OCI-LY7 (cell line): ENCODE results near the gene CLEC4G. TPM values are rescaled to one million over a fixed set of nuclear protein-coding genes. Genes with fewer than 3 reads are reported as not detected.

Source experiments
- BruUV-seq: library from RNA; stranded (reverse); fragments of 400-500 nt; replicated peaks from 2 replicates; lab custom pipeline; 2021; lab: Mats Ljungman, UMichigan
- CTCF ChIA-PET: fragments of 300-600 bp; sonication (Branson Sonifier 250); formaldehyde crosslinking; loops from one replicate; lab custom pipeline; 2022; ENCODE audit warnings: antibody characterized with exemption; ENCODE audit not compliant: unreplicated experiment; lab: Charles Lee
- POLR2A ChIA-PET: fragments of 300-600 bp; sonication (Branson Sonifier 250); formaldehyde crosslinking; loops from one replicate; lab custom pipeline; 2022; ENCODE audit warnings: antibody characterized with exemption; lab: Charles Lee
- DNase-seq: peaks from one replicate; pipeline ENCODE4 v3.0.0-alpha.2; 2015; ENCODE audit warnings: low spot score
- H2AFZ ChIP-seq: fragments of 200-600 bp; sonication (generic), shearing (Covaris generic); 2 replicates; pipeline ENCODE4 v1.6.1; 2014; ENCODE audit warnings: mild to moderate bottlenecking, antibody characterized with exemption, low read length, moderate library complexity
- H3K27ac ChIP-seq: fragments of 200-600 bp; sonication (generic); 2 replicates; pipeline ENCODE4 v1.5.1; 2014; ENCODE audit warnings: mixed run types, low read depth, mild to moderate bottlenecking, moderate library complexity, low read length, inconsistent platforms; ENCODE audit not compliant: poor library complexity, severe bottlenecking
- H3K36me3 ChIP-seq: fragments of 200-600 bp; sonication (generic); 2 replicates; pipeline ENCODE4 v1.6.1; 2014; ENCODE audit warnings: mild to moderate bottlenecking, antibody characterized with exemption, low read length, moderate library complexity, mixed read lengths; ENCODE audit not compliant: insufficient read depth
- H3K4me1 ChIP-seq: fragments of 200-600 bp; sonication (generic); 2 replicates; pipeline ENCODE4 v1.5.1; 2014; ENCODE audit warnings: mild to moderate bottlenecking, low read length; ENCODE audit not compliant: insufficient read depth, poor library complexity, severe bottlenecking
- H3K4me2 ChIP-seq: fragments of 200-600 bp; sonication (generic); 2 replicates; pipeline ENCODE4 v1.6.1; 2014; ENCODE audit warnings: mild to moderate bottlenecking, low read length
- H3K4me3 ChIP-seq: fragments of 200-600 bp; sonication (generic); 2 replicates; pipeline ENCODE4 v1.5.1; 2014; ENCODE audit warnings: mild to moderate bottlenecking, low read depth, low read length; ENCODE audit not compliant: poor library complexity, severe bottlenecking
- H3K79me2 ChIP-seq: fragments of 200-600 bp; sonication (generic); 2 replicates; pipeline ENCODE4 v1.6.1; 2016; ENCODE audit warnings: low read depth, mild to moderate bottlenecking, low read length, moderate library complexity, mixed read lengths; ENCODE audit not compliant: insufficient read depth
- H3K9me2 ChIP-seq: fragments of 200-600 bp; sonication (generic); 2 replicates; pipeline ENCODE4 v1.6.1; 2016; ENCODE audit warnings: mild to moderate bottlenecking, low read length, mixed read lengths; ENCODE audit not compliant: insufficient read depth
- H3K9me3 ChIP-seq: fragments of 200-600 bp; sonication (generic); 2 replicates; pipeline ENCODE4 v1.6.1; 2014; ENCODE audit warnings: mild to moderate bottlenecking, mixed run types, low read length, mixed read lengths
- H4K20me1 ChIP-seq: fragments of 200-600 bp; sonication (generic); 2 replicates; pipeline ENCODE4 v1.6.1; 2014; ENCODE audit warnings: mild to moderate bottlenecking, antibody characterized with exemption, low read length, moderate library complexity, mixed read lengths; ENCODE audit not compliant: insufficient read depth
- CTCF ChIP-seq: fragments of 200-600 bp; sonication (generic); conservative IDR thresholded peaks from 2 replicates; pipeline ENCODE4 v1.5.1; 2014; ENCODE audit warnings: mild to moderate bottlenecking, antibody characterized with exemption, low read length, moderate library complexity, mixed read lengths
- EZH2phosphoT487 ChIP-seq: fragments of 200-600 bp; sonication (generic); IDR thresholded peaks from 2 replicates; pipeline ENCODE4 v1.6.1; 2018; ENCODE audit warnings: low read depth, borderline replicate concordance, mild to moderate bottlenecking, mixed run types, antibody characterized with exemption, low read length, moderate library complexity, mixed read lengths
- intact Hi-C: fragments of 100-400 bp; cut with micrococcal nuclease; formaldehyde crosslinking; loops from one replicate; pipeline ENCODE4 v1.10.0; 2022; ENCODE audit not compliant: unreplicated experiment
- total RNA-seq, 2 experiments: library from RNA; depleted of rRNA in 1 of 2; stranded (reverse); fragments of >200 nt in 1 of 2; shearing (Covaris generic) in 1 of 2; gene quantifications; 2 replicates each; pipeline ENCODE4 v1.2.3, GENCODE V29; 2014 to 2022

Gene CLEC4G
- total RNA-seq, 2 experiments from 2014 or later: not detected

GRCh38 chr19:7709932-7710460, 21.9 kb downstream of the CLEC4G start:
- Histone ChIP-seq H3K9me3 (no peaks in the 10 kb centered on the region), H3K4me3 (no peak overlapping the region), H3K27ac (no peak overlapping the region), H2AFZ (no peak overlapping the region), H3K4me1 (peaks cover 45% of the 10 kb centered on the region), H3K4me2 (no peak overlapping the region), H3K79me2 (no peaks in the 10 kb centered on the region), H3K9me2 (no peaks in the 10 kb centered on the region), H3K36me3 (no peaks in the 10 kb centered on the region), H4K20me1 (no peaks in the 10 kb centered on the region)
- POLR2A ChIA-PET: no interaction called here
- DNase-seq: no peak
- no TSS peak for BruUV-seq
- TF ChIP-seq EZH2phosphoT487 (no peak), CTCF (no peak)
- intact Hi-C loops: no loop called here
- CTCF ChIA-PET: no interaction called here

- POLR2A ChIA-PET: interaction anchor here (1.0 kb wide), 1 partner anchor 8 kb away, joined by 3 read pairs; no protein-coding TSS in a partner anchor
- CTCF ChIA-PET: interaction anchor here (0.5 kb wide), 1 partner anchor 212 kb away, joined by 4 read pairs; no protein-coding TSS in a partner anchor
- Histone ChIP-seq H3K79me2 (no peaks in the 10 kb centered on the region), H3K4me3 (no peak overlapping the region), H3K36me3 (no peaks in the 10 kb centered on the region), H3K4me1 (peaks cover 66% of the 10 kb centered on the region), H2AFZ (no peak overlapping the region), H3K9me2 (no peaks in the 10 kb centered on the region), H3K9me3 (no peaks in the 10 kb centered on the region), H3K4me2 (no peak overlapping the region), H3K27ac (no peak overlapping the region), H4K20me1 (no peaks in the 10 kb centered on the region)
- peak; percentile 25 for DNase-seq
- BruUV-seq: no TSS peak
- TF ChIP-seq EZH2phosphoT487: no peak
- TF ChIP-seq CTCF: no peak
- intact Hi-C loops: no loop called here
Observed at GRCh38 chr19:7706955-7707456, 24.9 kb downstream of the CLEC4G start.
